ENCODE data around the gene E4F1.
"Not testable (repeated sequence)": the region's sequence is repeated elsewhere in the genome, so short reads cannot be mapped to it uniquely, and the experiment has no call there.

E4F1 gene

DNA sequence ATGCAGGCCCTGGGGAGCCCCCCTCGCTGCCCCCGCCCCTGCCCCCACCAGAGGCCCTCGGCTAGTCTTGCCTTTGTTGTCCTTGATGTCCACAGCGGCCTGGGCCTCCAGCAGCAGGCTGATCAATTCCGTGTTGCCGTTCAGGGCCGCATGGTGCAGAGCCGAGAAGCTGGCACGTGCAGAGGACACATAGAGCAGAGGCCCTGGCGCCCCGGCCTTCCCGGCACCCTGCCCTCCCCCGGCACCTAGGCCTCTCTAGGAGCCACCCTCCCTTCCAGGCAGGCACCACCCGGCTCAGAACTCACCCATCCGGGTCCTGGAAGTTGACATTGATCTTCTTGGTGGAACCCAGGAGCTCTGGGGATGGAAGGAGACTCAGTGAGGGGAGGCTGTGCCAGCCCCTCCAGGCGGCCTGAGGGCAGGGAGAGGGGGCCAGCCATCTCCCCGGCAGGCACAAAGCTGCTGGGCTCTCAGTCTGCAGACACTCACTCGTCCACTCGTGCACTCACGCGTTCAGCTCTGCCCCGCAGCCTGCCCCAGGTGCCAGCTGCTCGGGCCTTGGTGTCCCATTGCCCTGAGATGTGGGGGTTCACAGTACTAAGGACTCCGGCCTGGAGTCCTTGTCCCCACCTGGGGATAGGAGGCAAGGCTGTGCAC is 33.3 kb upstream of the E4F1 start:
- DNase-seq (ENCODE audit: low read depth in 2 of 2), result no peak

DNA sequence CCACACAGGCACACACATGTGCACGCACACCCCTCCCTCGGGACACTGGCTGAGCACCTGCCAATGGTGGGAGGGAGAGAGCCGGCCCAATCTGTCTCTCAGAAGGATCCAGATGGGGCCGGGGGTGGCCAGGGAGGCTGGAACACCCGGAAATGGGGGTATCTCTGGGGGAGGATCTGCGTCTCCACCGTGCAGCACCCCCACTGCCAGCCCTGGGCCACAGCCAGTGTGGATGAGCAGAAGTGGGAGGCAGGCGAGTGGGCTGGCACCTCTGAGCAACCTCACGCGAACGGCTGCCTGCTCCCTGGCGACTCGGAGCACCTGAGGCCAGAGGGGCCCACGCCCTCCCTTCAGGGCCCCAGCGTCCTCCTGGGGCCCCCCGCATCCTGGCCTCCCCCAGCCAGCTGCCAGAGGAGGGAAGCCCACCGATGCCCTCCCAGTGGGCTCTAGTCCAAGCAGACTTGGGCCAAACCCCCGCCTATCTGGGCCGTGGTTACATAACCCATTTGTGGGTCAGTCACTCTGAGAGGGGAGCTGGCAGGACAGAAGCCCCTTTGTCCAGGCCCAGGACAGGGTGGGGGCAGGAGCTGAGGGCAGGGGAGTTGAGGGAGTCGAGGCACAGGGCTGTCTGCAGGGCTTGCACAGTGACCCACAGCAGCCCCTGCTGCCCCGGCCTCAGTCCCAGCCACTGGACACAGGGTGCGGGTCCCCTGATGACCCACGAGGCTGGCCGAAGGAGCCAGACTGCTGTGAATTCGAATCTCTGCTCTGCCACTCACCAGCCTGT is 32.5 kb upstream of the E4F1 start:
- DNase-seq (ENCODE audit: low read depth in 2 of 2), result no peak

DNA sequence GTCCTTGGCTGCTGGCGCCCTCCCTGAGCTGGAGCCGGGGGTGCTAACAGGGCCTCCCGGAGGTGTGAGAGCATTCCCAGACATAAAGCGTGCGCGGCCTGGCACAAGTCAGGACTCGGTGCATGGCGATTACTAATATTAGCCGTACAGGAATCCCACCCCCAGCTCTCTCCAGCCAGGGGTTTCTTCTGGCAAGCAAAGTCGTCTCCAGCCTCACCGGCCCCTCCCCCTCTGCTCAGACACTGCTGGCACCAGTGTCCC is 32.0 kb upstream of the E4F1 start:
- DNase-seq (ENCODE audit: low read depth in 2 of 2), result no peak

GRCh38 chr16:2194166-2194834 is 29.1 kb upstream of the E4F1 start:
- no peak for DNase-seq (ENCODE audit: low read depth in 2 of 2)

GRCh38 chr16:2194852-2195321 is 28.5 kb upstream of the E4F1 start:
- no peak for DNase-seq (ENCODE audit: low read depth in 2 of 2)

DNA sequence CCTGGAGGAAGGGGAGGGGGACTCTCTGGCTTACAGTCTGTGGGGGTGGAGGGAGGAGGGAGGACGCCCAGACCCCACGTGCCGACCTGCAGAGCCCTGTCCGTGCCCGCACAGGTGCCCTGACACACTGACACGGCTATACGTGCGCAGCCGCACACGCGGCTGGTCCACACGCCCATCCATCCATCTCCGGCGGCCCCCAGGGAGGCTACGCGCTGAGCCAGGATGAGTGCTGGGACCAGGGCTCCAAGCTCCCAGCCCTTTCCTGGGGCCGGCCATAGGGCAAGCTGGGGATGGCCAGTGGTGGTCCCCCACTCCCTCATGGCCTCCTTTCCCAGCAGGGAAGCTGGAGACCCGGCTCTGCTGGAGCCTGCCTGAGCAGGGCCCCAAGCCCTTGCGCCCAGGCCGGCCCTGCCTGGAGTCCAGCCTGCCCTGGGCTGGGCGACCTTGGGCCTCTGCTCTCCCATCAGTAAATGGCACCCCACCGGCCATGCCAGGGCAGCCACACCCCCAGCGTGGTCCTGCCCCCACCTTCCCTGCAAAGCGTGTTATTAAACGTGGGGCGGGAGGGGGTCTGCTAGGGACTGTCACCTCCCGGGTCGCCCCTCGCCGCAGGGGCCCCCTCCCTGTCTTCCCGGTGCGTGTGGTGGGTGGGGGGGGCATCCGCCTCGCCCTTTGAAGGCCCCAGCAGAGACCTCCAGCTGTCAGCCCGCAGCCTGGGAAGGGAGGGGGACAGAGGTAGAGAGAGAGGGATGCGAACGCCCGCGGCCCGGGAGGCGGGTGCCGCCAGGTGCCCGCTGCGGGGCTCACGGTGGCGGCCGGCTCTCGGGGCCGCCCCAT is 27.8 kb upstream of the E4F1 start:
- no peak for DNase-seq (ENCODE audit: low read depth in 2 of 2)

DNA sequence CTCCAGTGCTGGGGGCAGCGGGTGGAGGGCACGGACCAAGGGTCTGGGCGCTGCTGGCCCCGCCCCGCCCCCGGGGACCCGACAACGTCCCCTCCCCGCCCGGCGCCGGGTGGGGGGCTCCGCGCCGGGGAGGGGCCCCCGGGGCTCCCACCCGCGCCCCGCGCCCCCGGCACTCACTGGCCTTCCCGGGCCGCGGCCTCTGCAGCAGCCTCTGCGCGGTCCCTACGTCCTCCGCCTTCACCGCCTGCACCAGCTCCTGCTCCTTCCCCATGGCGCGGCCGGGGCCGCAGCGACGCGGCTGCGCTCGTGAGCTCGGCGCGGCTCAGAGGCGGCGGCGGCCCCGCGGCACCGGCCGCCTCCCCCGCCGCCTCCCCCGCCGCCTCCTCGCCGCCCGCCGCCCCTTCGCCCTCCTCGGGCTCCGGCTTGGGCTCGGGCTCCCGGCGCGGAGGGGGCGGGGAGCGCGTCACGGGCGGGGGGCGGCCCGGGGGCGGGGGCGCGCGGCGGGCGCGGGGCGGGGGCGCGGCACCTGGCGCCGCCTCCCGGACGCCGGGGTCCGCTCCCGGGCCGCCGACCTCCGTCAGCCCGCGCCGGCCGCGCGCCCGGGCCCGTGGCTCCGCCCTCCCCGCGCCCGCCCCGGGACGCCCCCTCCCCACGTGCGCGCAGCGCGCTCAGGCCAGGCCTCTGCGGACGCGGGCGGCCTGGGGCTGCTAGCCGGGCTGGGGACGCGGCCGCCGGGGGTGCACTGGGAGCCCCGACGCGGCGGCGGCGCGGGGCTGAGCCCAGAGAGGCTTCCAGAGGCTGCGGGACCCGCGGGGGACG is 27.0 kb upstream of the E4F1 start, which contains the start of gene CASKIN1:
TSS of gene CASKIN1 (minus strand) at position 444 of the 819 bp plus-strand sequence. CDS start at position 271, 173 bp downstream.
- DNase-seq (ENCODE audit: low read depth in 2 of 2), result no peak

DNA sequence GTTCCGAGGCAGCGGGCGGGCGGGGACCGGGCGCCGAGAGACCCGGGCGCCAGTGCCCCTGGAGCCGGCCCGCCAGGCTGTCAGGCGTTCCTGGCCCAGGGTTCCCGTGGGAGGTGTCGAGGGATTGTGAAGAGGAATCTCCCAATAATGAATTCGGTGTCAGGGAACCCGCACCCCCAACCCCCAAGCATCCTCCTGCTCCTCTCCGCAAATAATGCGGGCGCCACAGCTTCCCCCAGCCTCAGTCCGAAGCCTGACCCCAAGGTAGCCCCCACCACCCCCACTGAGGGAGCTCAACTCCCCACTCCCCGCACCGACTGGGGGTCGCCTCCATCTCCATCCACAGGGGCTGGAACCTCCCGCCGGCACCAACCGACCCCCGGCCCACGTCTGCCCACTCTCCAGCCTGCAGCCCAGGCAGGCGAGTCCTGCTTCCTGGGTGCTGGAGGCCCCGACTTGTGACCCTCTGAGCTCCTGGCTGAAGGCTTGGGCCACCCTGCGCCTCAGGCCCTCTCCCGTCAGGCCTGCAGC is 26.3 kb upstream of the E4F1 start:
- no peak for DNase-seq (ENCODE audit: low read depth in 2 of 2)

DNA sequence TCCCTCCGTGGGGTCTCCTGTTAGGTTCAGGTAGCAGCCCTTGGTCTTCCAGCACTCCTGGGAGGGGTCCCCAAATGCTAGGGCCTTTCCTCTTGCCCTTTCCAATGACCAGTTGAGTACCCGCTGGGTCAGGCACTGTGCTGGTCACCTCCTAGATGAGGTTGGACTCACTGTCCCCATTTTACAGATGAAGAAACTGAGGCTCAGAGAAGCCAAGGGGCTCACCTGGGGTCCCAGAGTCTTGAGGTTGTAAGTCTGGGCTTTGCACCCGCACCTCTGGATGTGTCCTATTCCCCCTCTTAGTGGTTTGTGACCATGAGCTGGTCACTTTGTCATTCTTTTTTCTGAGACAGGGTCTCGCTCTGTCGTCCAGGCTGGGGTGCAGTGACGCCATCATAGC is 25.6 kb upstream of the E4F1 start:
- no peak for DNase-seq (ENCODE audit: low read depth in 2 of 2)

DNA sequence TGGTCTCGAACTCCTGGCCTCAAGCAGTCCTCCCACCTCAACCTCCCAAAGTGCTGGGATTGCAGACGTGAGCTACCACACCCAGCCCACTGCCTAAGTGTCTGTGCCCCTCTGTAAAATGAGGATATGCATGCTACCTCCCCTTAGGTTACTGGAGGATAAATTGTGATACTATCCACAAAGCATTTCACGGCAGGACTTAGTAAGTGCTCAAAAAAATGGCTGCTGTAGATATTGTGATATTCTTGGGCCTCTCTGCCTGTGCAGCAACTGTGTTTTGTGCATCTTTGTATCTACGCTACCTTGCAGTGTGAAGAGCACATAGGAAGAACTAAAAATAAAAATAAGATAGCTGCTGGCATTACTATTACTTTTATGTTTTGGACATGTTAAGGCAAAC is 25.1 kb upstream of the E4F1 start:
- no peak for DNase-seq (ENCODE audit: low read depth in 2 of 2)

DNA sequence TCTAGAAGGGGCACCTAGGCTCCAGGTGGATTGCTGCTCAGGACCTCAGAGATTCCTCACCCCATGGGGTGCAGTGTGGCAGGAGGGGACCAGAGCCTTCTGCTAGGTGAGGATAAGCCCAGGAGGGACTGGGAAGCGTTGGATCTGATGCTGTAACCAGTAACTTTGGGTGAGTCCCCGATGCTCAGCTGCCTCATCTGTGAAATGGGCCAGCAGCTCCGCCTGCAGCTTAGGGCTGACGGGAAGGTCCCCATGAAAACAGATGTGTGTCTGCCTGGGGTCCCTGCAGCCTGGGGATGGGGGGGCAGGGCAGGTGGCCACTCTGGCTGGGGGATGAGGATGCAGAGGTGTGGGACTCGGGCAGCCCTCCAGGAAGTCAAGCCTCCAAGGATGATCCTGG is 24.3 kb upstream of the E4F1 start:
- DNase-seq (ENCODE audit: low read depth in 2 of 2), result no peak

DNA sequence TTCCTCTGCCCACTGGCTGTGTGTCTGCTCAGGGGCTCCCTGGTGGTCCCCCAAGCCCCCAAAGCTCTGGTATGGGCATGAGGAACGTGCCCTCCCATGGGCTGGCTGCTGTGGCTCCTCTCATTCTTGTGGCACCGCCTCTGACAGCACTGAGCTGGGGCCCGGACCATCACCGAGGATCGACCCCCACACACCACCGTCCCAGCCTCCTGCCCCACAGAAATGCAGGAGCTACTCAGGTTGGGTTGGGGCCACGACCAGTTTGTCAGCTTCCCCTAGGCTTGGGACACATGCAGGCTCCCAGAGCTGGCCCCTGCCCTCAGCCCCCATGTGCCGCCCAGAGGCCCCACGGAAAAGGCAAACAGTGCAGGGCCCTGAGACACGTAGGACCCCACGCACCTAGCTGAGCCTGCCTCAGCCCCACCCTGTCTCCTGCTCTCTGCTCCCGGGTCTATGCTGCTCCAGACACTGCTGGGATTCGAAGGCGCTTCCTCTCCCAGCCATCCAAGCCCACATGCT is 23.7 kb upstream of the E4F1 start:
- DNase-seq (ENCODE audit: low read depth in 2 of 2), result no peak

GRCh38 chr16:2200313-2200712 is 23.1 kb upstream of the E4F1 start:
- no peak for DNase-seq (ENCODE audit: low read depth in 2 of 2)

- not testable (repeated sequence) for DNase-seq (ENCODE audit: low read depth in 2 of 2)
Measured at GRCh38 chr16:2203119-2203688, 20.2 kb upstream of the E4F1 start.

GRCh38 chr16:2204416-2205103 is 18.8 kb upstream of the E4F1 start:
- no peak for DNase-seq (ENCODE audit: low read depth in 2 of 2)

DNA sequence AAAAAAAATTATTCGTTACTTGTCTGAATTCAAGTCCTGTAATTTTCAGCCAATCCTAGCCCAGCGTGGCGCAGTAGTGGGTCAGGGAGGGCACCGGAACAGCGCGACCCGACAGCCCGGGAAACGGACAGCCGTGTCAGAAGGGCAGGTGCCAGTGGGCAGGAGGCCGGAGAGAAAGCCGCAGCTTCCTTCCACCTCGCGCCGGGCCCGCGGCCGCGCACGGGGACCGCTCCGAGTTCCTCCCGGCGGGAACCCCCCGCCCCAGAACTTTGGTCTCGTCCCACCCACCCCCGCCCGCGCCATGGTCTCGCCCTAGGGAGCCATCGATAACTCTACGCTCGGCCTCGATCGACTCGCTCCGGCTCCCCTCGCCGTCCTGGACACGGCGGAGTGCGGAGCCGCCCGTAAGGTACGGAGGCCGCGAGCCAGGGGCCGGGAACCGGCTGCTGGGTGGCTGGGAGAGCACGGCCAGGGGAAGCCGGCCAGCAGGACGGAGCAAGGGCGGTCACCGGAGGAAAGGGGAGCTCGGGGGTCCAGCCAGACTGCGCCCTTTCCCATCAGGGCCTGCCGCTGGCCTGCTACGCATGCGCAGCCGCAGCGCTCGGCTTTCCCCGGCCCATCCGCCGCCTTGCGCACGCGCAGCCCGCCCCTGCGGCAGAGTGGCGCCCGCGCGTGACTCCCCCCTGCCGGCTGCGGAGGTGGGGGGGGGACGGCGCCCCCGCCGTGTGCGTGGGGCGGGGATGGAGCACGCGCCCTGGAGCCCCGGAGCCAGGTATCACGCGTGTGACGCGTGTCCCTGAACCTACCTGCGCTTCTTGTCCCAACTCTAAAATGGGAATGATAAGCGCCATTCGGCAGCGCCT is 18.1 kb upstream of the E4F1 start, which contains the start of gene MLST8:
TSS of gene MLST8 (plus strand) at position 351 of the 863 bp plus-strand sequence. CDS start 632 bp downstream, outside the sequence.
- peak; percentile 76 to 81 for DNase-seq (ENCODE audit: low read depth in 2 of 2)

DNA sequence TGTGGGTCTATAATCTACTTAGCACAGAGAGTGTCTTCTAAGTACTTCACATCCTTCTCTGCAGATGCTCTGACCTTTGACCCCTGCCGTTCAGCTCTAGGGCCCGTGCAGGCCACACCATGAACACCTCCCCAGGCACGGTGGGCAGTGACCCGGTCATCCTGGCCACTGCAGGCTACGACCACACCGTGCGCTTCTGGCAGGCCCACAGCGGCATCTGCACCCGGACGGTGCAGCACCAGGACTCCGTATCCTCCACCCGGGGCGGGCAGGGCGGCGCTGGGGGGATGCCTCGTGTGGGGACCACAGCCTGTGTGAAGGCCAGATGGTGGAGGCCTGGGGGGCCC is 17.5 kb upstream of the E4F1 start:
- no peak for DNase-seq (ENCODE audit: low read depth in 2 of 2)

DNA sequence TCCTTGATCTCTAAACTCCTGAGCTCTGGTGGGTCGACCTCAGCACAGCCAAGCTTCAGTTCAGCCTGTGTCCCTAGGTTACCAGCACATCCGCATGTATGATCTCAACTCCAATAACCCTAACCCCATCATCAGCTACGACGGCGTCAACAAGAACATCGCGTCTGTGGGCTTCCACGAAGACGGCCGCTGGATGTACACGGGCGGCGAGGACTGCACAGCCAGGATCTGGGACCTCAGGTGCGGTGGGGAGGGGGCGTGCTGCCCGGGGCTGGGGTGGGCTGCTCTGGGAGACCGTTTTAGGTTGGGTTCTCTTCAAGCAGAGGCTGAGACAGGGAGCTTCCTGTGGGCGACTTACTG is 17.0 kb upstream of the E4F1 start:
- DNase-seq (ENCODE audit: low read depth in 2 of 2), result no peak
